Endothelial cell of umbilical vein (primary cell): ENCODE data around the gene VAV2. TPM values are rescaled to one million over a fixed set of nuclear protein-coding genes. Genes with fewer than 3 reads are reported as not detected.

Source experiments
- BruUV-seq: library from RNA; stranded (reverse); fragments of 400-500 nt; replicated peaks from 2 replicates; lab custom pipeline; 2021; lab: Mats Ljungman, UMichigan
- CTCF ChIA-PET: fragments of 300-600, 350-600 bp; sonication (Branson Sonifier 250); formaldehyde crosslinking; loops from one replicate; lab custom pipeline; 2021; ENCODE audit warnings: antibody characterized with exemption, inconsistent platforms; lab: Charles Lee
- POLR2A ChIA-PET: fragments of 300-600, 350-600 bp; sonication (Branson Sonifier 250); formaldehyde crosslinking; loops from one replicate; lab custom pipeline; 2021; ENCODE audit warnings: antibody characterized with exemption, inconsistent platforms; lab: Charles Lee
- DNase-seq: peaks from one replicate; pipeline ENCODE4 v3.0.0-alpha.2; 2011; ENCODE audit warnings: low read depth, low spot score
- FAIRE-seq: peaks from 2 replicates; lab custom pipeline; 2011; peaks lifted over from hg19 to GRCh38; lab: Jason Lieb, UNC
- H2AFZ ChIP-seq: 2 replicates; pipeline ENCODE4 v1.6.0; 2012; ENCODE audit warnings: low read depth, low read length, control low read depth, inconsistent platforms
- H3K27ac ChIP-seq: 2 replicates; pipeline ENCODE4 v1.5.1; 2011; ENCODE audit warnings: low read depth, mild to moderate bottlenecking, control low read depth, low read length, moderate library complexity; ENCODE audit not compliant: insufficient read depth
- H3K27me3 ChIP-seq, 2 experiments: 2 replicates each; pipeline versions ENCODE4 v1.6.0 to v1.6.1; 2011; ENCODE audit warnings: low read length in 2 of 2, mixed read lengths in 1 of 2; ENCODE audit not compliant: control insufficient read depth in 2 of 2, insufficient read depth in 2 of 2
- H3K36me3 ChIP-seq, 2 experiments: 2 replicates in 1 of 2; 3 replicates in 1 of 2; pipeline ENCODE4 v1.5.1; 2011; ENCODE audit warnings: low read length in 2 of 2, mild to moderate bottlenecking in 1 of 2, moderate library complexity in 1 of 2; ENCODE audit not compliant: control insufficient read depth in 2 of 2, insufficient read depth in 2 of 2; ENCODE audit errors: extremely low read depth in 1 of 2
- H3K4me1 ChIP-seq: 3 replicates; pipeline ENCODE4 v1.5.1; 2011; ENCODE audit warnings: mild to moderate bottlenecking, low read length; ENCODE audit not compliant: control insufficient read depth, insufficient read depth; ENCODE audit errors: extremely low read depth
- H3K4me2 ChIP-seq: 2 replicates; pipeline ENCODE4 v1.6.1; 2011; ENCODE audit warnings: low read length, control low read depth, mixed read lengths; ENCODE audit not compliant: insufficient read depth
- H3K4me3 ChIP-seq, 3 experiments: fragments of 200-600 bp in 1 of 3; sonication (generic), shearing (Covaris generic) in 1 of 3; replicated peaks in 1 of 3; 2 replicates each; pipeline ENCODE4 v1.5.1; 2011 to 2016; ENCODE audit warnings: control low read depth in 3 of 3, low read length in 3 of 3, mild to moderate bottlenecking in 2 of 3, inconsistent platforms in 1 of 3, low read depth in 1 of 3, moderate library complexity in 1 of 3; ENCODE audit not compliant: insufficient read depth in 1 of 3
- H3K79me2 ChIP-seq: 2 replicates; pipeline ENCODE4 v1.6.0; 2012; ENCODE audit warnings: low read length, inconsistent platforms; ENCODE audit not compliant: control insufficient read depth, insufficient read depth
- H3K9ac ChIP-seq: replicated peaks from 2 replicates; pipeline ENCODE3; 2011; ENCODE audit warnings: low read length, control low read depth; ENCODE audit not compliant: insufficient read depth; ENCODE audit errors: extremely low read depth
- H3K9me1 ChIP-seq: replicated peaks from 3 replicates; pipeline ENCODE4 v1.6.0; 2011; ENCODE audit warnings: mild to moderate bottlenecking, low read length; ENCODE audit not compliant: control insufficient read depth, insufficient read depth; ENCODE audit errors: extremely low read depth
- H3K9me3 ChIP-seq: replicated peaks from 2 replicates; pipeline ENCODE4 v1.5.1; 2012; ENCODE audit warnings: low read length, inconsistent platforms; ENCODE audit not compliant: control insufficient read depth, insufficient read depth
- H4K20me1 ChIP-seq: replicated peaks from 2 replicates; pipeline ENCODE3; 2011; ENCODE audit warnings: mild to moderate bottlenecking, low read length; ENCODE audit not compliant: control insufficient read depth, insufficient read depth; ENCODE audit errors: extremely low read depth
- CTCF ChIP-seq, 2 donors: IDR thresholded peaks; 1 replicate in 1 of 2; 2 replicates in 1 of 2; pipeline ENCODE4 v1.5.1; 2011; ENCODE audit warnings: low read length in 2 of 2, mild to moderate bottlenecking in 2 of 2, moderate library complexity in 2 of 2, control low read depth in 1 of 2, inconsistent platforms in 1 of 2, low read depth in 1 of 2; ENCODE audit not compliant: insufficient read depth in 1 of 2; ENCODE audit errors: extremely low read depth in 1 of 2
- EZH2 ChIP-seq: IDR thresholded peaks from 2 replicates; pipeline ENCODE4 v1.6.1; 2012; ENCODE audit warnings: borderline replicate concordance, low read depth, mild to moderate bottlenecking, moderate library complexity, low read length, inconsistent platforms; ENCODE audit not compliant: severe bottlenecking
- FOS ChIP-seq: IDR thresholded peaks from 2 replicates; pipeline ENCODE4 v1.6.1; 2011; ENCODE audit warnings: mild to moderate bottlenecking, low read length, moderate library complexity, borderline replicate concordance; ENCODE audit not compliant: insufficient read depth
- GATA2 ChIP-seq: IDR thresholded peaks from 2 replicates; pipeline ENCODE4 v1.7.0; 2011; ENCODE audit warnings: low read depth, mild to moderate bottlenecking, moderate library complexity, mixed read lengths, low read length; ENCODE audit not compliant: insufficient read length, insufficient read depth
- JUN ChIP-seq: IDR thresholded peaks from 2 replicates; pipeline ENCODE4 v1.6.1; 2011; ENCODE audit warnings: borderline replicate concordance, low read depth; ENCODE audit not compliant: insufficient read length, insufficient read depth
- MAX ChIP-seq: IDR thresholded peaks from 2 replicates; pipeline ENCODE4 v1.6.1; 2011; ENCODE audit not compliant: insufficient read depth, insufficient read length
- MYC ChIP-seq: IDR thresholded peaks from one replicate; pipeline ENCODE4 v1.6.1; 2011; ENCODE audit warnings: mild to moderate bottlenecking, low read depth, low read length
- POLR2A ChIP-seq: IDR thresholded peaks from 2 replicates; pipeline ENCODE4 v1.6.1; 2012; ENCODE audit warnings: low read depth, mild to moderate bottlenecking, control low read depth, low read length
- POLR2AphosphoS5 ChIP-seq: IDR thresholded peaks from 2 replicates; pipeline ENCODE4 v1.6.1; 2012; ENCODE audit warnings: low read depth, mild to moderate bottlenecking, control low read depth, low read length, moderate library complexity; ENCODE audit not compliant: insufficient read depth
- dilution Hi-C: fragments of 300-500 bp; cut with MboI; formaldehyde crosslinking; loops from one replicate; pipeline ENCODE4 v1.15.0; 2019; ENCODE audit warnings: low sequenced_read_pairs; ENCODE audit not compliant: extremely low pct_ligation_motif_present
- intact Hi-C: fragments of 100-400 bp; cut with micrococcal nuclease; formaldehyde crosslinking; loops from one replicate; pipeline ENCODE4 v1.10.0; 2022
- polyA plus RNA-seq, 4 experiments: library from polyadenylated mRNA; depleted of rRNA in 3 of 4; stranded (reverse) in 3 of 4; unstranded in 1 of 4; fragments of >200 nt; gene quantifications; 2 replicates each; pipeline versions ENCODE4 v1.2.1 to v1.2.3, GENCODE V29; 2011 to 2012; ENCODE audit warnings: missing spikeins in 1 of 4
- total RNA-seq: library from RNA; stranded (reverse); gene quantifications from 2 replicates; pipeline ENCODE4 v1.2.3, GENCODE V29; 2021

Gene VAV2
- total and polyA plus RNA-seq, 2 donors (not counting 3 experiments of a cell fraction or from before 2014, with no cell fraction given) = 10.6 to 30.6 TPM

GRCh38 chr9:133821601-133822429 lies 170.3 kb downstream of the VAV2 start:
- no peaks in the 10 kb centered on the region for H3K79me2 ChIP-seq
- H3K36me3 ChIP-seq = peaks cover 0 to 3% of the 10 kb centered on the region in 2 experiments
- dilution Hi-C loops (no loop called here), intact Hi-C loops (no loop called here)
- H3K27ac ChIP-seq = no peak overlapping the region
- no peaks in the 10 kb centered on the region for H3K9me1 ChIP-seq
- no peak overlapping the region for H2AFZ ChIP-seq
- TF ChIP-seq GATA2 = no peak
- no peak for TF ChIP-seq CTCF (IDR thresholded peaks at IDR 0.05; ENCODE audit: extremely low read depth in 1 of 2, insufficient read depth in 1 of 2, low read depth in 1 of 2, low read length in 2 of 2)
- TF ChIP-seq POLR2A = no peak
- TF ChIP-seq EZH2 = no peak
- no peak for TF ChIP-seq JUN
- no peak for TF ChIP-seq MYC
- no peak for TF ChIP-seq MAX
- TF ChIP-seq POLR2AphosphoS5 = no peak
- TF ChIP-seq FOS = no peak
- no peak overlapping the region for H3K9ac ChIP-seq
- ChIA-PET POLR2A (no interaction called here), CTCF (no interaction called here)
- H3K4me2 ChIP-seq = no peak overlapping the region
- no peak for DNase-seq
- H3K27me3 ChIP-seq = no peaks in the 10 kb centered on the region
- no TSS peak for BruUV-seq
- H4K20me1 ChIP-seq = no peaks in the 10 kb centered on the region
- H3K4me3 ChIP-seq = no peak overlapping the region
- H3K9me3 ChIP-seq = no peaks in the 10 kb centered on the region
- no peak for FAIRE-seq
- H3K4me1 ChIP-seq = no peaks in the 10 kb centered on the region
